A549 (cell line): Measurements from ENCODE around the gene HTRA2. TPM values are rescaled to one million over a fixed set of nuclear protein-coding genes. Genes with fewer than 3 reads are reported as not detected.
A peak's percentile ranks its signal among the peaks of the same experiment; 100 is the strongest.

Source experiments
- ATAC-seq, 2 experiments: fragments of 200-7000 bp in 1 of 2; fragments of >200 bp in 1 of 2; cut with Nextera tagmentation in 1 of 2; cut with Tn5 transposase in 1 of 2; 3 replicates each; pipeline versions ENCODE4 v1.8.0 to v1.9.1; 2018 to 2020; ENCODE audit warnings: mild to moderate bottlenecking in 1 of 2, moderate library complexity in 1 of 2
- CTCF ChIA-PET: fragments of 300-600 bp; sonication (Branson Sonifier 250); formaldehyde crosslinking; extraction: SDS; loops from one replicate; lab custom pipeline; 2021; ENCODE audit warnings: antibody characterized with exemption, inconsistent platforms; lab: Yijun Ruan, JAX
- POLR2A ChIA-PET: fragments of 350-600 bp; formaldehyde crosslinking; extraction: SDS; loops from one replicate; lab custom pipeline; 2021; ENCODE audit warnings: antibody characterized with exemption, inconsistent platforms; lab: Yijun Ruan, JAX
- DNase-seq, 2 experiments: peaks; one replicate each; pipeline versions ENCODE4 v3.0.0 to v3.0.0-alpha.2; 2011 to 2016; ENCODE audit warnings: low read depth in 1 of 2, low spot score in 1 of 2
- FAIRE-seq: peaks from 2 replicates; lab custom pipeline; 2011; peaks lifted over from hg19 to GRCh38; lab: Jason Lieb, UNC
- H3K27ac ChIP-seq, 2 experiments: fragments of >200 bp; sonication (Bioruptor Twin); formaldehyde crosslinking; 3 replicates each; pipeline ENCODE4 v1.5.1; 2016 to 2017
- H3K4me1 ChIP-seq: fragments of >200 bp; sonication (Bioruptor Twin); formaldehyde crosslinking; 3 replicates; pipeline ENCODE4 v1.6.1; 2016
- H3K4me2 ChIP-seq: fragments of >200 bp; sonication (Bioruptor Twin); formaldehyde crosslinking; 3 replicates; pipeline ENCODE4 v1.6.1; 2016
- H3K4me3 ChIP-seq: fragments of >200 bp; sonication (Bioruptor Twin); formaldehyde crosslinking; 3 replicates; pipeline ENCODE4 v1.5.1; 2016
- H3K9me3 ChIP-seq: fragments of >200 bp; sonication (Bioruptor Twin); formaldehyde crosslinking; 3 replicates; pipeline ENCODE4 v1.6.1; 2016
- CBX8 ChIP-seq: fragments of 200-600 bp; sonication (generic); IDR thresholded peaks from 2 replicates; pipeline ENCODE4 v1.6.1; 2016
- CHD2 ChIP-seq: fragments of 150-350 bp; IDR thresholded peaks from 2 replicates; pipeline ENCODE4 v1.6.1; 2014; ENCODE audit warnings: low read length; ENCODE audit not compliant: partially characterized antibody
- CTCF ChIP-seq: fragments of >200 bp; sonication (Bioruptor Twin); formaldehyde crosslinking; IDR thresholded peaks from 3 replicates; pipeline ENCODE4 v1.5.1; 2016
- E2F6 ChIP-seq: IDR thresholded peaks from 2 replicates; pipeline ENCODE4 v1.6.1; 2012; ENCODE audit warnings: low read depth, borderline replicate concordance
- ESRRA ChIP-seq: fragments of 150-350 bp; IDR thresholded peaks from 2 replicates; pipeline ENCODE4 v1.6.1; 2014; ENCODE audit warnings: mild to moderate bottlenecking, low read length, borderline replicate concordance
- GATA3 ChIP-seq: IDR thresholded peaks from 2 replicates; pipeline ENCODE4 v1.6.1; 2012; ENCODE audit warnings: borderline replicate concordance
- HEYL ChIP-seq: fragments of 250-450 bp; sonication (Bioruptor Pico); IDR thresholded peaks from 2 replicates; pipeline ENCODE4 v1.8.0; 2021; ENCODE audit warnings: mild to moderate bottlenecking, moderate library complexity
- KDM5A ChIP-seq: fragments of 200-600 bp; sonication (generic); IDR thresholded peaks from 2 replicates; pipeline ENCODE4 v1.6.1; 2016; ENCODE audit warnings: antibody characterized with exemption, mild to moderate bottlenecking
- MAX ChIP-seq: IDR thresholded peaks from 2 replicates; pipeline ENCODE4 v1.6.1; 2012
- NFE2L2 ChIP-seq: fragments of 150-350 bp; conservative IDR thresholded peaks from 2 replicates; pipeline ENCODE4 v1.6.1; 2014; ENCODE audit warnings: low read length
- PBX3 ChIP-seq: IDR thresholded peaks from 2 replicates; pipeline ENCODE4 v1.6.1; 2012
- PHF8 ChIP-seq: fragments of 200-600 bp; sonication (generic); IDR thresholded peaks from 2 replicates; pipeline ENCODE4 v1.6.1; 2016; ENCODE audit warnings: low read depth, mild to moderate bottlenecking, antibody characterized with exemption, moderate library complexity, borderline replicate concordance
- POLR2AphosphoS2 ChIP-seq: conservative IDR thresholded peaks from 2 replicates; pipeline ENCODE4 v1.6.1; 2012; ENCODE audit warnings: low read length, improper control_type of control experiment, inconsistent platforms
- RARB ChIP-seq: fragments of 250-450 bp; sonication (Bioruptor Pico); IDR thresholded peaks from 2 replicates; pipeline ENCODE4 v1.8.0; 2021; ENCODE audit warnings: mild to moderate bottlenecking, moderate library complexity
- RNF2 ChIP-seq: fragments of 200-600 bp; sonication (generic); IDR thresholded peaks from 2 replicates; pipeline ENCODE4 v1.6.1; 2016; ENCODE audit warnings: low read depth, mild to moderate bottlenecking, antibody characterized with exemption, moderate library complexity, borderline replicate concordance
- SREBF2 ChIP-seq: fragments of 450-650 bp; IDR thresholded peaks from 2 replicates; pipeline ENCODE4 v1.6.1; 2014; ENCODE audit warnings: mild to moderate bottlenecking, moderate library complexity
- TP53 ChIP-seq: fragments of 250-450 bp; sonication (Bioruptor Pico); IDR thresholded peaks from 2 replicates; pipeline ENCODE4 v1.5.0; 2021; ENCODE audit warnings: mild to moderate bottlenecking, moderate library complexity
- USF2 ChIP-seq: fragments of 450-650 bp; IDR thresholded peaks from 2 replicates; pipeline ENCODE4 v1.6.1; 2014; ENCODE audit warnings: antibody characterized with exemption
- ZC3H11A ChIP-seq: fragments of 450-650 bp; IDR thresholded peaks from 2 replicates; pipeline ENCODE4 v1.6.1; 2014; ENCODE audit warnings: antibody characterized with exemption, mild to moderate bottlenecking
- ZFP36 ChIP-seq: fragments of 450-650 bp; IDR thresholded peaks from 2 replicates; pipeline ENCODE4 v1.6.1; 2014; ENCODE audit warnings: borderline replicate concordance; ENCODE audit not compliant: partially characterized antibody
- ZNF302 ChIP-seq: fragments of 250-450 bp; sonication (Bioruptor Pico); IDR thresholded peaks from 2 replicates; pipeline ENCODE4 v1.9.0; 2021; ENCODE audit warnings: inconsistent platforms, mild to moderate bottlenecking, moderate library complexity
- WGBS: methylation state at CpG from one replicate; pipeline ENCODE4 v1.1.6; 2017; ENCODE audit errors: missing lambda C conversion rate; 5-methylcytosine and 5-hydroxymethylcytosine counted together
- polyA plus RNA-seq, 4 experiments: library from polyadenylated mRNA; depleted of rRNA in 3 of 4; stranded (reverse); fragments of >200 nt; fragmentation: RNase III in 1 of 4; extraction: RNeasy Plus Mini Kit Qiagen cat#74134 plus additional on column Dnase treatment in 1 of 4; gene quantifications; 2 replicates in 3 of 4; 3 replicates in 1 of 4; pipeline ENCODE4 v1.2.3, GENCODE V29; 2011 to 2017

Gene HTRA2
- polyA plus RNA-seq, 2 of the 4 experiments (the other 2 are of a cell fraction) = 28.7 to 36.5 TPM

- ATAC-seq = no peak
- ChIA-PET POLR2A (no interaction called here), CTCF (interaction anchor here (0.6 to 1.7 kb wide), 2 partner anchors 10 to 33 kb away, joined by 3 to 8 read pairs; partner anchors contain the start of genes CCDC142 and TTC31)
- H3K4me3 ChIP-seq = no peak overlapping the region
- no peak for FAIRE-seq
- H3K4me1 ChIP-seq = peaks cover 6% of the 10 kb centered on the region; the same call in 1 of the 3 replicates
- H3K4me2 ChIP-seq = no peak overlapping the region
- no peak overlapping the region for H3K27ac ChIP-seq
- no peak for TF ChIP-seq CTCF
- no peak for DNase-seq
- WGBS = 86% methylated on average over 72 of the region's 72 CpGs
- no peaks in the 10 kb centered on the region for H3K9me3 ChIP-seq
These were observed 13.6 kb upstream of the HTRA2 start for GRCh38 chr2:74515981-74516633.

- no peak overlapping the region for H3K27ac ChIP-seq
- peaks cover 6% of the 10 kb centered on the region; the same call in 1 of the 3 replicates for H3K4me1 ChIP-seq
- H3K9me3 ChIP-seq = no peaks in the 10 kb centered on the region
- FAIRE-seq (no peak), ATAC-seq (no peak)
- POLR2A ChIA-PET = no interaction called here
- TF ChIP-seq ZC3H11A (no peak), PHF8 (no peak), CBX8 (no peak), RNF2 (no peak)
- TF ChIP-seq, all 56 proteins: peak for 0
- WGBS = 87% methylated on average over 13 of the region's 13 CpGs
- H3K4me2 ChIP-seq = no peak overlapping the region
- no peak overlapping the region for H3K4me3 ChIP-seq
- no peak for DNase-seq
- CTCF ChIA-PET = interaction anchor here (0.6 kb wide), 2 partner anchors 11 to 15 kb away, joined by 3 to 4 read pairs; no protein-coding TSS in a partner anchor
These were observed 13.1 kb upstream of the HTRA2 start for GRCh38 chr2:74516650-74517049.

GRCh38 chr2:74522516-74522915, 7.2 kb upstream of the HTRA2 start:
- H3K9me3 ChIP-seq = no peaks in the 10 kb centered on the region
- H3K27ac ChIP-seq = no peak overlapping the region
- no peak for TF ChIP-seq MAX
- no peak for TF ChIP-seq RARB (CRISPR knock-in tag)
- TF ChIP-seq KDM5A = no peak
- no peak for TF ChIP-seq TP53 (CRISPR knock-in tag)
- TF ChIP-seq ESRRA = no peak
- TF ChIP-seq POLR2AphosphoS2 = no peak
- no peak for TF ChIP-seq NFE2L2
- no peak for TF ChIP-seq HEYL (CRISPR knock-in tag)
- TF ChIP-seq ZFP36 = no peak
- TF ChIP-seq USF2 = no peak
- no peak for TF ChIP-seq ZNF302
- TF ChIP-seq GATA3 = no peak
- no peak for TF ChIP-seq SREBF2
- TF ChIP-seq CHD2 = no peak
- TF ChIP-seq PBX3 = no peak
- TF ChIP-seq E2F6 = no peak
- ATAC-seq (peak in 1 of 2 experiments; percentile 12; a peak in 1 of 6 replicates), FAIRE-seq (no peak), DNase-seq (no peak)
- CTCF ChIA-PET = interaction anchor here (1.0 to 2.4 kb wide), 6 partner anchors 9 to 65 kb away, joined by 3 to 8 read pairs (median 6); partner anchors contain the start of genes CCDC142 and TTC31
- POLR2A ChIA-PET = no interaction called here
- no peak overlapping the region for H3K4me2 ChIP-seq
- H3K4me3 ChIP-seq = no peak overlapping the region
- H3K4me1 ChIP-seq = no peaks in the 10 kb centered on the region; the same call in 2 of the 3 replicates
- 49% methylated on average over 3 of the region's 3 CpGs for WGBS
